G401 (cell line): Measurements from ENCODE around the gene DNAJC16. TPM values are rescaled to one million over a fixed set of nuclear protein-coding genes. Genes with fewer than 3 reads are reported as not detected.
A peak's percentile ranks its signal among the peaks of the same experiment; 100 is the strongest.
"Not testable (repeated sequence)": the region's sequence is repeated elsewhere in the genome, so short reads cannot be mapped to it uniquely, and the experiment has no call there.

Experiments
- DNase-seq: peaks from one replicate; pipeline ENCODE4 v3.0.0-alpha.2; 2015; ENCODE audit warnings: low spot score
- in situ Hi-C: cut with HindIII; loops from 2 replicates; pipeline ENCODE4 v1.10.0; 2016; ENCODE audit warnings: low sequenced_read_pairs, mixed read lengths
- total RNA-seq: library from RNA; depleted of rRNA; stranded (reverse); fragments of >200 nt; shearing (Covaris generic); gene quantifications from 2 replicates; pipeline ENCODE4 v1.2.3, GENCODE V29; 2014

DNAJC16 gene
- total RNA-seq, 1 experiment from 2014 or later = 19.1 TPM

DNA sequence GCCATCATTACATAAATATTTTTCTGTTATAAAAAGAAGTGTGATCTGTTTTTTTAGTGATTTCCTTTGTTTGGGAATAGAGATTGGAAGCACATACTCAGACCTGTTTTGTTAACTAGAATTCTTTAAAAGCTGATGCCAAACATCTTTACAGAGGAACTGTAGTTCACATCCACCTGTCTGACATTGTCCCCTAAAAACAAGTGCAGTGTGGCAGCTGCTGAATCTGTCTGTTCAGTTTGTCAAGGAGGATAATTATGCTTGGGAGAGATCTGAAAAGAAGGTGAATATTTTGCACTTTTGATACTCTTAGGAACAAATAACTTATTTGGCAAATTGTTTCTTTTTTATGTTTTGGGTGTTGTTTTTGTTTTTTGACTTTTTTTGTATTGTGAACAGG, 44.6 kb downstream of the DNAJC16 start:
- in situ Hi-C loops = no loop called here
- no peak for DNase-seq

DNA sequence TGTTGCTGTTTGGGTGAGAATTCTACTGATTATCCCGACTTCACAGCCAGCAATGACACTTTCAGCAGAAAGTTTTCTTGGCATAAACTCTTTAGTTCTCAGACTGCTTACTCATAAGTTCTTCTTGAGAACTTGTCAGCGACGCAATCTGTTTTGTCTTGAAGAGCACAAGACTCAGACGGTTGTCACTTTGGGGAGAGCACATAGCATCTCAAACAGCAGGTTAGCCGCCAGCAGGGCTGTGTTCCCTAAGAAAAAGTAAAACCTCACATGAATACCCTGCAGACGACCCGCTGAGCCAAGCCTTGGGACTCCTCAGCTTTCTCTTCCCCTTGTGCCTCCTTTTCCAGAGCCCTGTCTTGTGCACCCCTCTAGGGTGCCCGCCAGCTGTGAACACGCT, 46.8 kb downstream of the DNAJC16 start:
- DNase-seq = no peak
- in situ Hi-C loops = no loop called here

DNA sequence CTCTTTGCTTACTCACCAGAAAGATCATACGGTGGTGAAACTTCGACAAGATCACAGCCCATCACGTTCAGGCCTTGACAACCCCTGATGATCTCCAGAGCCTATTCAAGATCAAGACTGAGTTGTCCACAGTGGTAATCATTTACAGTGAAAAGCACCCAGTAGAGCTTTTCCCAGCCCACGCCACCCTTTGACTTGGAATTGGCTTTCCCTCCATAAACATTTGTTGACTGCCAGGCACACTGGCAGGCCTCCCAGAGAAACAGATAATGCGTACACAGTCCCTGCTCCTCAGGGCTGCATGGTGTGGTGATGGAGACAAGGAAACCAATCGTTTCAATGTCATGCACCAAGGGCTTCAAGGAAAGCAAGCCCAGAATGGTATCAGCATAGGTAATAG, 48.1 kb downstream of the DNAJC16 start:
- DNase-seq = peak; percentile 8
- in situ Hi-C loops = loop anchor here (25.0 kb wide), 1 partner anchor 163 kb away; the partner anchor contains the start of genes SLC25A34 and TMEM82

GRCh38 chr1:15575549-15576150, 49.0 kb downstream of the DNAJC16 start:
- no peak for DNase-seq
- in situ Hi-C loops = loop anchor here (25.0 kb wide), 1 partner anchor 162 kb away; the partner anchor contains the start of genes SLC25A34 and TMEM82

DNA sequence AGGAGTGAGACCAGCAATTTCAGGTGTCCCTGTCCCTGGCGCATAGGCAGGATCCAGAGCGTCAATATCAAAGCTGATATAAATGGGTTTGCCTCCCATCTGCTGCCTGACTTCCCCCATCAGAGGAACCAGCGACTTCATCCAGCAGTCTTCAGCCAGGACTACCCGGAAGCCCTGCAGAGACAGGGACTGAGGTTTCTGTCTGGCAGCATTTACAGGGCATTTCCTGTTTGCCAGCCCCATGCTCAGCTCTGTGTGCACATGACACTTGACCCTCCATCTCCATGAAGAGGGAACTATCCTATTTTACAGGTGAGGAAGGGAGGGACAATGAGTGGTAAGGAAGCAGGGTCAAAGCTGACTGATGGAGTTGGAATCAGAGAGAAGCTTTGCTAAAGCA, 51.0 kb downstream of the DNAJC16 start:
- in situ Hi-C loops = loop anchor here (25.0 kb wide), 1 partner anchor 160 kb away; the partner anchor contains the start of genes SLC25A34 and TMEM82

DNA sequence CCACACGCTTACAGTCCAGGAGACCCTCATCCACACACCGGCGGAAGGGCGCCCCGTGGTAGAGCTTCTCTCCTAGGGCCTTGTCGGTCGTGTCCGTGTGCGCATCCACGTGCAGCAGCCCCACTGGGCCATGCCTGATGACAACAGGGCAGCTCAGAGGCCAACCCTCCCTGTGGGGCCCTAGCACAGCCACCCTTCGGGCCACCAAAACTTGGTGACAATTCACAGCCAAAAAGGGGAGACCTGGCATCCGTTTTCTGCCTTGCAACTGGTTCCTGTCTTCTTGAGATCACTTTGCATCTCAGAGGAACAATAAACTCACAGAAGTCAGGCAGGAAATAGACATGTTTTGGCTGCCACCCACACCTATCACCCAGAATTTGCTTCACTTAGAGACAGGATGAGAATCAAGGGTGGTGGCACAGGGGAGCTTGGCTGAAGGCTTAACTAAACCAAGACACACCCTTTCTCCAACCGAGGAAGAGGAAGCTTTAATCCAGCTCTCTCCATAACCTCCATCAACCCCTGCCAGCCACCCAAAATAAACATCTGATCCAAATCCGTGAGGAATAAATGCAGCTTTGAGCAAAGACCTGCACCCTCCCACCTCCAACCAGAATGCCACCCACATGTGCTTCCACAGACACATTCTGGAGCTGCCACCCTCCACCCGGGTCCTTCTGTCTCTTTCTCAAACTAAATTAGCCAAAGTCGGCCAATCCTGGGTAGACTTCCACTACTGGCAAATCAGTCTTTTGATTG, 52.5 kb downstream of the DNAJC16 start:
- in situ Hi-C loops = loop anchor here (25.0 kb wide), 1 partner anchor 158 kb away; the partner anchor contains the start of genes SLC25A34 and TMEM82
- no peak for DNase-seq

More for the DNA sequence above, 51.0 kb downstream of the DNAJC16 start:
- no peak for DNase-seq

DNA sequence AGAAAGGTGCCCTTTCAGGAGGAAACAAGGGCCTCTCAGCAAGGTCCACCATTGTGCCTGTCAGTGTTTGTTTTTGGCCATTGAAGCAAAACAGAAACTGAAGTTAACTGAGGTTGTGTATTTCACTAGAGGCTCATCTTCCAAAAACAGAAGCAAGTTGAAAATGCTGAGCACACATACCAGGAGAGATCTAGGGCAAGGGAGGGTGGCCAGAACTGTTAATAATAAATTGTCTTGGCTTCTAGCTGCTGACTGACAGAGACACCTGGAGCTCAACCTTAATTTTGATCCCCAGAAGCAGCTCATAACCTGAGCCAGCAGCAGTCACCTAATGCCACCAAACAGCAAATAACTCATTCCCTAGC, 53.0 kb downstream of the DNAJC16 start:
- DNase-seq = peak; percentile 11
- in situ Hi-C loops = loop anchor here (25.0 kb wide), 1 partner anchor 158 kb away; the partner anchor contains the start of genes SLC25A34 and TMEM82

GRCh38 chr1:15583016-15583706, 56.5 kb downstream of the DNAJC16 start:
- in situ Hi-C loops = loop anchor here (25.0 kb wide), 1 partner anchor 154 kb away; the partner anchor contains the start of genes SLC25A34 and TMEM82
- DNase-seq = no peak

GRCh38 chr1:15584489-15585363, 58.1 kb downstream of the DNAJC16 start, which contains the start of gene AGMAT:
TSS of gene AGMAT (minus strand) at chr1:15585051. CDS start at chr1:15584967, 84 bp downstream.
- DNase-seq = no peak
- in situ Hi-C loops = loop anchor here (25.0 kb wide), 1 partner anchor 153 kb away; the partner anchor contains the start of genes SLC25A34 and TMEM82

DNA sequence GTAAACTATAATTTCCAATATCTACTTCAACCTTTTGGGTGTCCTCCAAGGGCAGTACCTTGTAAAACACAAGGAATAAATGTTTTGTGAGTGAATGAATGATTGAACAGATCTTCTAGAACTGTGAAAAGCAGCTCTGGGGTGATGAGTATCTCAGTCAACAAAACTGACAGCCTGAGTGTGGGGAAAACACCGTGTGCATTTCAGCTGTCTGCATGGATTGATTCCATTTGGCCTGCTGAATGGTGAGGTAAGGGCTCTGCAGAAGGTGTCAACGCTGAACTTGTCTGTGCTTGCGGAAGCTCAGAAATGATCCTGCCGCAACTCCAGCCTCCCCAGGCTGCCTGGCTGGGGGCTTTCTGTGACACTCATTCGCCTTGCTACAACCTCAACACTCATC, 65.6 kb downstream of the DNAJC16 start:
- DNase-seq = no peak
- in situ Hi-C loops = loop anchor here (25.0 kb wide), 1 partner anchor 145 kb away; the partner anchor contains the start of genes SLC25A34 and TMEM82

- in situ Hi-C loops = loop anchor here (25.0 kb wide), 1 partner anchor 141 kb away; the partner anchor contains the start of genes SLC25A34 and TMEM82
- DNase-seq = no peak
These were observed 69.4 kb downstream of the DNAJC16 start for GRCh38 chr1:15595809-15596617.

GRCh38 chr1:15598436-15598835, 71.8 kb downstream of the DNAJC16 start:
- in situ Hi-C loops = loop anchor here (25.0 kb wide), 1 partner anchor 139 kb away; the partner anchor contains the start of genes SLC25A34 and TMEM82
- DNase-seq = no peak

- DNase-seq = peak; percentile 97
These were observed 76.7 kb downstream of the DNAJC16 start for GRCh38 chr1:15603050-15603965.

DNA sequence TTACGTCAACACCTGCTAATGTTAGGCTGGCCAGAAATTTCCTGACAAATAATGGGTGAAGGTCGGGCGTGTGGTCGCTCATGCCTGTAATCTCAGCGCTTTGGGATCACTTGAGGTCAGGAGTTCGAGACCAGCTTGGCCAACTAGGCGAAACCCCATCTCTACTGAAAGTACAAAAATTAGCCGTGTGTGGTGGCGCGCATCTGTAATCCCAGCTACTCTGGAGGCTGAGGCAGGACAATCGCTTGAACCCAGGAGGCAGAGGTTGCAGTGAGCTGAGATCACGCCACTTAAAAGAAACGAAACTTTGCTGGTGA, 77.3 kb downstream of the DNAJC16 start:
- DNase-seq, in situ Hi-C loops: not testable (repeated sequence)

More at GRCh38 chr1:15603050-15603965, 76.7 kb downstream of the DNAJC16 start:
- in situ Hi-C loops = no loop called here

GRCh38 chr1:15604400-15604799, 77.8 kb downstream of the DNAJC16 start:
- DNase-seq, in situ Hi-C loops: not testable (repeated sequence)
